UCSD-AML1 (cell line): ENCODE measurements around the gene BTBD19.
"Not testable (repeated sequence)": the region's sequence is repeated elsewhere in the genome, so short reads cannot be mapped to it uniquely, and the experiment has no call there.

Experiments used
- DNase-seq: peaks from one replicate; lab custom pipeline; 2025; ENCODE audit not compliant: unreplicated experiment; lab: John Stamatoyannopoulos, UW

BTBD19 gene

GRCh38 chr1:44787506-44787905, 20.8 kb upstream of the BTBD19 start:
- DNase-seq, result no peak

- DNase-seq, result no peak
Measured at GRCh38 chr1:44788120-44788860, 20.0 kb upstream of the BTBD19 start, which contains the start of gene BEST4. Gene BEST4, minus strand, starts transcription at chr1:44788170. Its CDS starts 465 bp downstream, at chr1:44787705.

GRCh38 chr1:44790968-44791801, 17.1 kb upstream of the BTBD19 start:
- DNase-seq, result no peak

GRCh38 chr1:44792736-44793502, 15.4 kb upstream of the BTBD19 start:
- DNase-seq, result no peak

- not testable (repeated sequence) for DNase-seq
Measured at GRCh38 chr1:44797886-44798285, 10.4 kb upstream of the BTBD19 start.

GRCh38 chr1:44798481-44799365, 9.6 kb upstream of the BTBD19 start:
- no peak for DNase-seq

- DNase-seq, result peak; percentile 98
Measured at GRCh38 chr1:44799770-44800584, 8.3 kb upstream of the BTBD19 start, which contains the start of gene PLK3. Gene PLK3, plus strand, starts transcription at chr1:44800377. Its CDS starts 87 bp downstream, at chr1:44800464.

- DNase-seq, result no peak
Measured at GRCh38 chr1:44801491-44802305, 6.6 kb upstream of the BTBD19 start.

GRCh38 chr1:44802306-44803061, 5.8 kb upstream of the BTBD19 start:
- no peak for DNase-seq

- no peak for DNase-seq
Measured at GRCh38 chr1:44803062-44803311, 5.3 kb upstream of the BTBD19 start.

- DNase-seq, result no peak
Measured at GRCh38 chr1:44803312-44804095, 4.8 kb upstream of the BTBD19 start.

- DNase-seq, result no peak
Measured at GRCh38 chr1:44805311-44806024, 2.9 kb upstream of the BTBD19 start.

- no peak for DNase-seq
Measured at GRCh38 chr1:44806025-44806703, 2.2 kb upstream of the BTBD19 start.

GRCh38 chr1:44806704-44807363, 1.5 kb upstream of the BTBD19 start, which contains the start of gene DYNLT4:
Gene DYNLT4, minus strand, starts transcription at chr1:44807351. Its CDS starts 683 bp downstream, at chr1:44806668.
- DNase-seq, result no peak

- DNase-seq, result peak; percentile 96
Measured at GRCh38 chr1:44807364-44808062, 810 bp upstream of the BTBD19 start.
